CD4-positive, alpha-beta memory T cell (primary cell): ENCODE data around the gene CEP43. TPM values are rescaled to one million over a fixed set of nuclear protein-coding genes. Genes with fewer than 3 reads are reported as not detected.

Source experiments
- CTCF ChIA-PET: fragments of 350-600 bp; sonication (Branson Sonifier 250); formaldehyde crosslinking; loops from one replicate; lab custom pipeline; 2021; ENCODE audit warnings: inconsistent platforms; ENCODE audit not compliant: partially characterized antibody; lab: Charles Lee
- POLR2A ChIA-PET: fragments of 350-600 bp; sonication (Branson Sonifier 250); formaldehyde crosslinking; loops from one replicate; lab custom pipeline; 2021; ENCODE audit not compliant: partially characterized antibody; lab: Charles Lee
- DNase-seq, 5 donors: peaks; one replicate each; pipeline versions ENCODE4 v3.0.0 to v3.0.0-alpha.2; 2020 to 2022; ENCODE audit warnings: mixed read lengths in 1 of 5
- H3K27ac ChIP-seq: one replicate; pipeline ENCODE4 v1.7.0; 2013; ENCODE audit warnings: low read depth, low read length
- H3K27me3 ChIP-seq: 2 replicates; pipeline ENCODE4 v1.7.0; 2013; ENCODE audit warnings: mild to moderate bottlenecking, low read length, moderate library complexity; ENCODE audit not compliant: insufficient read depth
- H3K36me3 ChIP-seq: 2 replicates; pipeline ENCODE4 v1.7.0; 2013; ENCODE audit warnings: mild to moderate bottlenecking, low read length, moderate library complexity; ENCODE audit not compliant: insufficient read depth
- H3K4me1 ChIP-seq: 2 replicates; pipeline ENCODE4 v1.7.0; 2013; ENCODE audit warnings: mild to moderate bottlenecking, low read length, moderate library complexity; ENCODE audit not compliant: insufficient read depth
- H3K4me3 ChIP-seq, 2 donors: one replicate each; pipeline ENCODE4 v1.7.0; 2013; ENCODE audit warnings: low read length in 2 of 2, mild to moderate bottlenecking in 1 of 2
- H3K9me3 ChIP-seq, 2 donors: one replicate each; pipeline ENCODE4 v1.7.0; 2013; ENCODE audit warnings: low read length in 2 of 2, control low read depth in 1 of 2; ENCODE audit not compliant: control insufficient read depth in 1 of 2
- H3K27ac Mint-ChIP-seq, 7 donors: one replicate each; pipeline ENCODE4 v1.8.0; 2020 to 2021; ENCODE audit warnings: mixed read lengths in 7 of 7, mild to moderate bottlenecking in 6 of 7, inconsistent platforms in 3 of 7, moderate library complexity in 3 of 7
- H3K27me3 Mint-ChIP-seq, 2 donors: one replicate each; pipeline ENCODE4 v1.8.0; 2020 to 2021; ENCODE audit warnings: mixed read lengths in 2 of 2
- H3K36me3 Mint-ChIP-seq, 2 donors: one replicate each; pipeline ENCODE4 v1.8.0; 2020 to 2021; ENCODE audit warnings: mixed read lengths in 2 of 2, inconsistent platforms in 1 of 2, mild to moderate bottlenecking in 1 of 2
- H3K4me1 Mint-ChIP-seq, 4 donors: one replicate each; pipeline ENCODE4 v1.8.0; 2020 to 2021; ENCODE audit warnings: mixed read lengths in 4 of 4, mild to moderate bottlenecking in 1 of 4
- H3K4me3 Mint-ChIP-seq, 8 donors: one replicate each; pipeline ENCODE4 v1.8.0; 2020 to 2021; ENCODE audit warnings: mixed read lengths in 8 of 8, mild to moderate bottlenecking in 7 of 8, moderate library complexity in 6 of 8, inconsistent platforms in 3 of 8
- H3K9me3 Mint-ChIP-seq, 8 donors: one replicate each; pipeline ENCODE4 v1.8.0; 2020 to 2021; ENCODE audit warnings: mixed read lengths in 8 of 8, mild to moderate bottlenecking in 5 of 8, inconsistent platforms in 3 of 8, moderate library complexity in 1 of 8
- intact Hi-C: fragments of 100-400 bp; cut with micrococcal nuclease; formaldehyde crosslinking; loops from one replicate; pipeline ENCODE4 v1.15.1; 2023
- polyA plus RNA-seq, 2 donors: library from polyadenylated mRNA; unstranded; fragments of 300-500 nt; fragmentation: Illumina TruSeq; gene quantifications; one replicate each; pipeline ENCODE4 v1.2.3, GENCODE V29; 2021
- total RNA-seq, 2 experiments: library from RNA; stranded (reverse); gene quantifications; one replicate each; pipeline ENCODE4 v1.2.3, GENCODE V29; 2021

Gene CEP43
- total and polyA plus RNA-seq, 4 experiments from 2014 or later: 4.1 to 24.9 (median 11.9) TPM

DNA sequence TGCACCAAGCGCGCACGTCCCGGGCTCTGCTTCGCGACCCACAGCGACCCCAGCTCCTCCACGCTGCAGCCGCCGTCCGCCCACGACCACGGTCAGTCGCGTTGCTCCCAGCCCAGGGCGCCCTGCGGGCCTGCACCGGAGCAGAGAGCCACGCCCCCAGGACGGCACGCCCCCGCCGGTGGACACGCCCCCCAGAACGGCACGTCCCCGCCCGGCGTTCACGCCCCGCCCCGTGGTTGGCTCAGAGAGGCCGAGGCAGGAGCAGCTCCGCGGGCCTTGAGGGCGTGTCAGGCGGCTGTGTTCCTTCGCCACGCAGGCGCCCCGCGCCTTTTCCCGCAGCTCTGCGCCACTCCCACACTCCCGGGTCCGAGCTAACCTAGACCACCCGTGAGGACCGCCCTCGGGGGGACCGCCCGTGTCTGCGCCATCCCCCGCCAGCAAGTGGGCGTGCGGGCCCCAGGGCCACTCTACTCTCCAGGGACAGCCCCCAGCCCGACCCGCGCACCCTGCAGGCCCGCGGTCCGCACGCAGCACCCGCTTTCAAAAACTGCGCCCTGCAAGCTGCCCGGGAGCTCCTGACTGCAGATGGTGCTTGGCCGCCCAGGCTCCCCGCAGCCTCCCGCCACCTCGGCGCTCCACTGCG lies 42.6 kb upstream of the CEP43 start, which contains the start of gene RNASET2:
Gene RNASET2 (minus strand): TSS at position 107 of the 643 bp plus-strand sequence. CDS start 368 bp downstream, outside the sequence.
- Mint-ChIP-seq H3K4me3 (peak within 1 kb of the TSS; percentile 91 to 100 (median 97)), H3K27ac (peak within 1 kb of the TSS; percentile 94 to 100 (median 98)), H3K36me3 (peaks cover 26 to 28% of the 10 kb centered on the region in 2 donors), H3K27me3 (no peaks in the 10 kb centered on the region), H3K9me3 (peaks cover 0 to 6% (median 0%) of the 10 kb centered on the region in 8 donors), H3K4me1 (peaks cover 57 to 79% (median 67%) of the 10 kb centered on the region in 4 donors)
- H3K27ac ChIP-seq: peak within 1 kb of the TSS; percentile 92
- CTCF ChIA-PET: interaction anchor here (0.8 to 11.7 kb wide), 8 partner anchors 12 to 32 kb away, joined by 3 to 244 read pairs (median 5); no protein-coding TSS in a partner anchor
- H3K4me3 ChIP-seq: peak within 1 kb of the TSS; percentile 68 to 95
- intact Hi-C loops: loop anchor here (1.0 to 10.0 kb wide), 6 partner anchors 32 to 542 kb away; partner anchors contain the start of genes CEP43 and RPS6KA2
- H3K9me3 ChIP-seq: no peaks in the 10 kb centered on the region
- peaks cover 9% of the 10 kb centered on the region for H3K36me3 ChIP-seq
- H3K27me3 ChIP-seq: no peaks in the 10 kb centered on the region
- POLR2A ChIA-PET: interaction anchor here (0.7 to 11.1 kb wide), 28 partner anchors 9 to 540 kb away, joined by 3 to 263 read pairs (median 6); partner anchors contain the start of genes CEP43 and RPS6KA2
- DNase-seq: peak; percentile 96 to 100 (median 97)
- H3K4me1 ChIP-seq: peaks cover 67% of the 10 kb centered on the region

DNA sequence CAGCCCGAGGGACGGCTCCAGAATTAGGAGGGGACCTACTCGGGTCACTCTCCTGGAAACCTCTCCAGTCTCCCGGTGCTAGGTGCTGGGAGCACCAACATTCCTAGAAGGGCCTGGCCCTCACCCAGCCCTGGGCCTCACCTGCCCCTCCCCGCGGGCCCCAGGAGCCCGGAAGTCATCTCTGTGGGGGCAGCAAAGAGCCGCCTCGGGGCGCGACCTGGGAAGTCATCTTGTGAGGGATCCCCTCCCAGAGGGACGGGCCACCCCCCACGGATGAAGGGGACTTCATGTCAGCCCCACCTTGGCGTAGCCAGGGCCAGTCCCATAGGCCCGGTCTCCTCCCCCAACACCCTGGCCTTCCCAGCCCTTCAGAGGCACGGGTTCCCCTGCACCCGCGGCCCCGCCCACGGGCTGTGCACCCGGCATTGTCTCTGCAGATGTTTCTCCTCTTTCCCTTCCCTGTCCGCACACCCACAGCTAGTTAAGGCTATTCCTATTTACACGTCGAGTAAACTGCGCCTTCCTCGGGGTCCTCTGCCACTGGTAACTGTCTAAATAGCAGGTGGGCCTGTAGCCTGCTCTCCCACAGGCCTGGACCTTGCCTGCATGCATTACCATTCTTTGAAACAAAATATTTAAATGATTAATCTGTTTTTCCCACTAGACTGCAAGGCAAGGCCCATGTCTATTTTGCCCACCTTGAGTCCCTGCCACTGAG lies 42.0 kb upstream of the CEP43 start:
- Mint-ChIP-seq H3K27me3 (no peaks in the 10 kb centered on the region), H3K4me1 (peaks cover 51 to 72% (median 60%) of the 10 kb centered on the region in 4 donors), H3K4me3 (peak overlapping the region; percentile 91 to 100 (median 97)), H3K9me3 (peaks cover 0 to 7% (median 0%) of the 10 kb centered on the region in 8 donors), H3K36me3 (peaks cover 24 to 26% of the 10 kb centered on the region in 2 donors), H3K27ac (peak overlapping the region; percentile 94 to 98 (median 96))
- peak; percentile 40 to 74 (median 44) for DNase-seq
- Histone ChIP-seq H3K4me1 (peaks cover 61% of the 10 kb centered on the region), H3K27ac (peak overlapping the region; percentile 92), H3K4me3 (peak overlapping the region; percentile 43 to 95), H3K36me3 (peaks cover 4% of the 10 kb centered on the region), H3K27me3 (no peaks in the 10 kb centered on the region), H3K9me3 (no peaks in the 10 kb centered on the region)
- POLR2A ChIA-PET: interaction anchor here (0.9 to 11.1 kb wide), 24 partner anchors 10 to 540 kb away, joined by 3 to 263 read pairs (median 6); partner anchors contain the start of gene CEP43
- intact Hi-C loops: loop anchor here (1.0 to 10.0 kb wide), 6 partner anchors 32 to 542 kb away; partner anchors contain the start of genes CEP43 and RPS6KA2
- CTCF ChIA-PET: interaction anchor here (1.0 to 11.7 kb wide), 7 partner anchors 11 to 170 kb away, joined by 3 to 244 read pairs (median 5); no protein-coding TSS in a partner anchor

DNA sequence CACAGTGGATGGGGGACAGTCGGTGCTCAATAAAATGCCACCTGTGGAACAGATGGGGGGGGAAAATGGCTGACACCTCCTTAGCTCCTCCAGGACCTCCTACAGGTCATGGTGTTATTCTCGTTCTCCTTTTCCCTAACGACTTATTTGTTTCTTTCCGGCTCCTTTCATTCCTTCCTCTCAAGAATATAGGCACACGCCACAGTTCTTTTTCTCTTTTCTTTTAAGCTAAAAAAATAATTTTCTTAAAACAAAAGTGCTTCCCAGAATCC lies 41.5 kb upstream of the CEP43 start:
- Mint-ChIP-seq H3K27ac (peak overlapping the region; percentile 94 to 98 (median 96)), H3K4me3 (peak overlapping the region; percentile 91 to 100 (median 97)), H3K4me1 (peaks cover 46 to 67% (median 55%) of the 10 kb centered on the region in 4 donors), H3K9me3 (peaks cover 0 to 12% (median 0%) of the 10 kb centered on the region in 8 donors), H3K27me3 (no peaks in the 10 kb centered on the region), H3K36me3 (peaks cover 22 to 25% of the 10 kb centered on the region in 2 donors)
- peaks cover 3% of the 10 kb centered on the region for H3K36me3 ChIP-seq
- intact Hi-C loops: loop anchor here (1.0 to 10.0 kb wide), 6 partner anchors 31 to 543 kb away; partner anchors contain the start of genes CEP43 and RPS6KA2
- H3K27ac ChIP-seq: peak overlapping the region; percentile 92
- no peak for DNase-seq
- ChIA-PET CTCF (interaction anchor here (0.8 to 11.7 kb wide), 5 partner anchors 8 to 171 kb away, joined by 3 to 244 read pairs (median 3); no protein-coding TSS in a partner anchor), POLR2A (interaction anchor here (1.4 to 11.1 kb wide), 7 partner anchors 10 to 41 kb away, joined by 6 to 263 read pairs (median 22); partner anchors contain the start of gene CEP43)
- H3K9me3 ChIP-seq: no peaks in the 10 kb centered on the region
- H3K4me3 ChIP-seq: peak overlapping the region; percentile 43 to 95
- H3K27me3 ChIP-seq: no peaks in the 10 kb centered on the region
- H3K4me1 ChIP-seq: peaks cover 56% of the 10 kb centered on the region

DNA sequence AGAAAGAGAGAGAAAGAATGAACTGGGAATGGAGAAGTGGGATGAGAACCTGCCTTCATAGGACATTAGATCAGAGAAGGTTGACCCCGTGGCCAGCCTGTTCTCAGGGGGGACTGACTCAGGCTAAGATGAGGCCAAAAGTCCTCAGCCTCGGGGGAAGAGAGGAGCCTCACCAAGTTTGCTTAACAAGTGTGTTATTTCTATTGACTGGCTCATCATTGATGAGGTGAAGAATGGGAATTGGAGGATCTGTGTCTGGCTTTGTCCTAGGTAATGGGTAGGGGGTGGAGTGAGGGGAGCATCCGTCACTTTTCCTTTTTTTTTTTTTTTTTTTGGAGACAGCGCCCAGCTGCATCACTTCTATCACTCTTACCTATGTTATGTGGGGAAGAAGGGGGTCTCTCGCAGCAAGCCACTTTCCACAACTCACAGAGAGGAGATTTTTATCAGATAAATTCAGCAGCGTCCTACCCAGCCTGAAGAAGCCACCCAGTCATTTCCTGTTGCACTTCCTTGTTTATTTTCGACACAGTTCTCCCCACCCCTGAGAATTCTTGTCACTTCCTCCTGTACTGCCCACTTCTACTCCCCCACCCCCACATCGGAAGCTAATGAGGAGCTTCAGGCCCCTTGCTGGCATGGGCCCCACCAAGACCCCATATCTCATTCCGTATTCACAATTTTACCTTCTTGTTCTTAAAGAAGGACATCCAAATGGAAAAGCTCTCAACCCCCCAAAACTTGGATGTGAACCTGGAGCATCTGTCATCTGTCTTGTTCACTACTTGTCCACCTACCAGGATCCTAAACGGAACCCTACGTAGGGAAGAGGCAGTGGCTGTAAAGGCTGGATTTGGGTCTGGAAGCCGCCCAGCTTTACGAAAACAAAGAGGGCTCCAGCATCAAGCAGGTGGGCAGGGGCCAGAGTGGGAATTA lies 40.0 kb upstream of the CEP43 start:
- H3K27me3 ChIP-seq: no peaks in the 10 kb centered on the region
- H3K27ac ChIP-seq: peak overlapping the region; percentile 92
- Mint-ChIP-seq H3K36me3 (peaks cover 13 to 18% of the 10 kb centered on the region in 2 donors), H3K4me3 (peak overlapping the region; percentile 82 to 100 (median 92)), H3K4me1 (peaks cover 31 to 58% (median 44%) of the 10 kb centered on the region in 4 donors), H3K9me3 (peaks cover 0 to 17% (median 6%) of the 10 kb centered on the region in 8 donors), H3K27me3 (no peaks in the 10 kb centered on the region), H3K27ac (peak overlapping the region; percentile 94 to 98 (median 96))
- peak overlapping the region in 1 of 2 donors; percentile 50 for H3K4me3 ChIP-seq
- no peaks in the 10 kb centered on the region for H3K9me3 ChIP-seq
- POLR2A ChIA-PET: interaction anchor here (0.7 to 17.1 kb wide), 16 partner anchors 6 to 392 kb away, joined by 3 to 263 read pairs (median 5); partner anchors contain the start of genes CEP43 and RNASET2
- DNase-seq: peak; percentile 66 to 84 (median 77)
- H3K4me1 ChIP-seq: peaks cover 41% of the 10 kb centered on the region
- H3K36me3 ChIP-seq: no peaks in the 10 kb centered on the region
- intact Hi-C loops: loop anchor here (10.0 kb wide), 2 partner anchors 396 to 544 kb away; no protein-coding TSS in a partner anchor
- CTCF ChIA-PET: interaction anchor here (0.8 to 2.6 kb wide), 7 partner anchors 8 to 172 kb away, joined by 3 to 41 read pairs (median 3); no protein-coding TSS in a partner anchor

DNA sequence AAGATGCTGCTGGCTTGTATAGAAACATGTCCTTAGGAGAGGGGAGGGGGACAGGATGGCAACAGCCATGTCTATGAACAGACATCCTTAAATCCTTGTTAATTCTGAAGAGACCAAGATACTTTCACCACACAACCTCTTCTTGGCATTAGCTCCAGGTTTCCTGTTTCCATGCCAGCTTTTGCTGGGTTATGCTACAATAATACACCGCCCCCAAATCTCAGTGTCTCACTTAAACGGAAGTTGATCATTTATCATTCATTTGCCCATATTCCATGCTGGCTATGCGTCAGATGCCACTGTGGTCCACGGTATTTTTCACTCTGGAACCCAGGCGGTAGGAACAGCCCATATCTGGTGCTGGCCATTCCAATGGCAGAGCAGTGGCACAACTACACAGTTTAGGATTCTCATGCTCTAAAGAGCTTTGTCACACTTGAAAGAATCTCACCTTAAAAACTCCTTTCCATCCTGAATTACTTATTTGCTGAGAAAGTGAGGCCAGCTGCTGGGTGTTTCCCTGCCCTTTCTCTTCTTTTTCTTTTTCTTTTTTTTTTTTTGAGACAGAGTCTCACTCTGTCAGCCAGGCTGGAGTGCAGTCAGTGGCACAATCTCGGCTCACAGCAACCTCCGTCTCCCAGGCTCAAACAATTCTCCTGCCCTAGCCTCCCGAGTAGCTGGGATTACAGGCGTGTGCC lies 39.1 kb upstream of the CEP43 start:
- H3K27ac ChIP-seq: peak overlapping the region; percentile 92
- Mint-ChIP-seq H3K4me3 (peak overlapping the region in 7 of 8 donors; percentile 3 to 100 (median 92)), H3K27ac (peak overlapping the region; percentile 94 to 98 (median 96)), H3K36me3 (peaks cover 9 to 13% of the 10 kb centered on the region in 2 donors), H3K27me3 (no peaks in the 10 kb centered on the region), H3K9me3 (peaks cover 0 to 18% (median 9%) of the 10 kb centered on the region in 8 donors), H3K4me1 (peaks cover 27 to 52% (median 38%) of the 10 kb centered on the region in 4 donors)
- peaks cover 35% of the 10 kb centered on the region for H3K4me1 ChIP-seq
- no peaks in the 10 kb centered on the region for H3K27me3 ChIP-seq
- intact Hi-C loops: loop anchor here (10.0 kb wide), 2 partner anchors 395 to 545 kb away; no protein-coding TSS in a partner anchor
- CTCF ChIA-PET: interaction anchor here (0.8 to 2.6 kb wide), 7 partner anchors 9 to 173 kb away, joined by 3 to 41 read pairs (median 4); no protein-coding TSS in a partner anchor
- no peak overlapping the region for H3K4me3 ChIP-seq
- POLR2A ChIA-PET: interaction anchor here (0.7 to 17.1 kb wide), 17 partner anchors 7 to 391 kb away, joined by 3 to 263 read pairs (median 5); partner anchors contain the start of genes CEP43 and RNASET2
- no peaks in the 10 kb centered on the region for H3K9me3 ChIP-seq
- DNase-seq: no peak
- no peaks in the 10 kb centered on the region for H3K36me3 ChIP-seq
